OCI-LY1 (cell line): Measurements from ENCODE around the gene PREX1.

Experiments used
- H2AFZ ChIP-seq: fragments of 200-600 bp; sonication (generic), shearing (Covaris generic); 2 replicates; pipeline ENCODE4 v1.6.0; 2014; ENCODE audit warnings: antibody characterized with exemption, mild to moderate bottlenecking, low read length
- H3F3A ChIP-seq: fragments of 200-600 bp; sonication (generic), shearing (Covaris generic); 2 replicates; pipeline ENCODE4 v1.6.0; 2014; ENCODE audit warnings: mild to moderate bottlenecking, antibody characterized with exemption, low read length, moderate library complexity; ENCODE audit not compliant: insufficient read depth
- H3K27ac ChIP-seq: fragments of 200-600 bp; sonication (generic); 2 replicates; pipeline ENCODE4 v1.5.1; 2014; ENCODE audit warnings: low read length, mixed run types, mild to moderate bottlenecking, low read depth; ENCODE audit not compliant: poor library complexity, severe bottlenecking
- H3K27me3 ChIP-seq: fragments of 200-600 bp; sonication (generic); 2 replicates; pipeline ENCODE4 v1.6.0; 2014; ENCODE audit warnings: antibody characterized with exemption, mild to moderate bottlenecking, low read length, moderate library complexity; ENCODE audit not compliant: insufficient read depth
- H3K36me3 ChIP-seq: fragments of 200-600 bp; sonication (generic); 2 replicates; pipeline ENCODE4 v1.6.1; 2014; ENCODE audit warnings: mild to moderate bottlenecking, antibody characterized with exemption, low read length, moderate library complexity, mixed read lengths; ENCODE audit not compliant: insufficient read depth
- H3K4me1 ChIP-seq: fragments of 200-600 bp; sonication (generic); 2 replicates; pipeline ENCODE4 v1.5.1; 2014; ENCODE audit warnings: mild to moderate bottlenecking, low read length, moderate library complexity; ENCODE audit not compliant: insufficient read depth, severe bottlenecking
- H3K4me2 ChIP-seq: fragments of 200-600 bp; sonication (generic), shearing (Covaris generic); 2 replicates; pipeline ENCODE4 v1.6.1; 2014; ENCODE audit warnings: low read length
- H3K4me3 ChIP-seq: fragments of 200-600 bp; sonication (generic); 2 replicates; pipeline ENCODE4 v1.5.1; 2014; ENCODE audit warnings: low read length, low read depth, mild to moderate bottlenecking, mixed read lengths; ENCODE audit not compliant: poor library complexity, severe bottlenecking
- H3K79me2 ChIP-seq: fragments of 200-600 bp; shearing (Covaris generic); 2 replicates; pipeline ENCODE4 v1.6.1; 2016; ENCODE audit warnings: mixed run types, low read length, mixed read lengths; ENCODE audit not compliant: insufficient read depth
- H3K9ac ChIP-seq: fragments of 200-600 bp; sonication (generic), shearing (Covaris generic); 2 replicates; pipeline ENCODE4 v1.6.1; 2014; ENCODE audit warnings: mild to moderate bottlenecking, low read length, mixed read lengths
- H3K9me2 ChIP-seq: fragments of 200-600 bp; sonication (generic), shearing (Covaris generic); 2 replicates; pipeline ENCODE4 v1.6.1; 2014; ENCODE audit warnings: low read depth, mild to moderate bottlenecking, low read length, mixed read lengths
- H3K9me3 ChIP-seq: fragments of 200-600 bp; shearing (Covaris generic); 2 replicates; pipeline ENCODE4 v1.6.1; 2014; ENCODE audit warnings: low read length, mixed read lengths
- H4K20me1 ChIP-seq: fragments of 200-600 bp; sonication (generic), shearing (Covaris generic); 2 replicates; pipeline ENCODE4 v1.6.0; 2016; ENCODE audit warnings: mild to moderate bottlenecking, low read length; ENCODE audit not compliant: insufficient read depth
- EZH2 ChIP-seq: fragments of 200-600 bp; sonication (generic), shearing (Covaris generic); IDR thresholded peaks from 2 replicates; pipeline ENCODE4 v1.8.0; 2017; ENCODE audit warnings: borderline replicate concordance, mixed run types, mild to moderate bottlenecking, antibody characterized with exemption, low read length, moderate library complexity, mixed read lengths
- TF ChIP-seq, protein P1 (sequence below): fragments of 200-600 bp; sonication (generic), shearing (Covaris generic); IDR thresholded peaks from 2 replicates; pipeline ENCODE4 v1.5.1; 2017; ENCODE audit warnings: mild to moderate bottlenecking, antibody characterized with exemption, low read length, moderate library complexity, mixed read lengths

The PREX1 gene

DNA sequence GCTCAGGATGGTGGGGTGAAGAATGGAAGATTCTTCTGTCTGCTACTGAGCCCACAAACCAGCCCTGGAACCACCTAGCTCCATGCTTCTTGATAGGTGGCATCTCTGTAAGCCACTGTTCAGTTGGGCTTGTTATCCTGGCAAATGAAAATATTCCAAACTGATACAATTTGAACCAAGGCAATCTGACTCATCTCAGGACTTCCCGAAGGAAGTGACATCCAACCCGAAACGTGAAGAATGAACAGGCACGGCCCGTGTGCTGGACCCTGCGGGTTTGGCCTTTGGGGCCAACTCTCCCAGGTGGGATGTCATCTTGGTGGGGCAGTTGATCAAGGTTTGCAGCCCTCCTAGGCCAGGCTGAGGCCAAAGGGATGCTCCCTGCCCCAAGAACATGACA is 160.3 kb downstream of the PREX1 start:
- Histone ChIP-seq H3K9me2 (no peaks in the 10 kb centered on the region), H2AFZ (no peak overlapping the region), H3K27ac (no peak overlapping the region), H3K27me3 (peaks cover 7% of the 10 kb centered on the region; the same call in 1 of the 2 replicates), H4K20me1 (no peaks in the 10 kb centered on the region), H3K4me3 (no peak overlapping the region), H3F3A (no peaks in the 10 kb centered on the region), H3K4me2 (no peak overlapping the region), H3K4me1 (no peaks in the 10 kb centered on the region), H3K9ac (no peak overlapping the region), H3K36me3 (no peaks in the 10 kb centered on the region), H3K79me2 (no peaks in the 10 kb centered on the region), H3K9me3 (no peaks in the 10 kb centered on the region)
- TF ChIP-seq, protein P1, sequence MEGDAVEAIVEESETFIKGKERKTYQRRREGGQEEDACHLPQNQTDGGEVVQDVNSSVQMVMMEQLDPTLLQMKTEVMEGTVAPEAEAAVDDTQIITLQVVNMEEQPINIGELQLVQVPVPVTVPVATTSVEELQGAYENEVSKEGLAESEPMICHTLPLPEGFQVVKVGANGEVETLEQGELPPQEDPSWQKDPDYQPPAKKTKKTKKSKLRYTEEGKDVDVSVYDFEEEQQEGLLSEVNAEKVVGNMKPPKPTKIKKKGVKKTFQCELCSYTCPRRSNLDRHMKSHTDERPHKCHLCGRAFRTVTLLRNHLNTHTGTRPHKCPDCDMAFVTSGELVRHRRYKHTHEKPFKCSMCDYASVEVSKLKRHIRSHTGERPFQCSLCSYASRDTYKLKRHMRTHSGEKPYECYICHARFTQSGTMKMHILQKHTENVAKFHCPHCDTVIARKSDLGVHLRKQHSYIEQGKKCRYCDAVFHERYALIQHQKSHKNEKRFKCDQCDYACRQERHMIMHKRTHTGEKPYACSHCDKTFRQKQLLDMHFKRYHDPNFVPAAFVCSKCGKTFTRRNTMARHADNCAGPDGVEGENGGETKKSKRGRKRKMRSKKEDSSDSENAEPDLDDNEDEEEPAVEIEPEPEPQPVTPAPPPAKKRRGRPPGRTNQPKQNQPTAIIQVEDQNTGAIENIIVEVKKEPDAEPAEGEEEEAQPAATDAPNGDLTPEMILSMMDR, result no peak
- no peak for TF ChIP-seq EZH2

DNA sequence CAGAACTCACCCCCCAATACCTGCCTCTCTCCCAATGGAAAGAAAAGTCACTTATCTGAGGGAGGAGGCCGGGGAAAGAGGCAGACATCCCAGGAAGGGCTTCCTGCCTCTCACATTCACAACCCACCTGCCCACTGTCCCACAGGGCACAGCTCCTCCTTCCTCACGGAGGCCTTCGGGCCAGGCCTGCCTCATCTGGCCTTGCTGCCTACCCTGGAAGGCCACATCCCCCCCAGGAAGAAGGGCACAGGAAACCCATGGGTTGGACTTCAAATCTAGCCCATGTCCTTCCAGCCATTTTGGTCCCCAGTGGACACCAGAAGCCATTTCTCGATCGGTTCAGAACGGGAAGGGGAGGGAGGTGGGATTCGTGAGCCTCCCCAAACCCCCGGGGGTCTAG is 162.0 kb downstream of the PREX1 start:
- H3F3A ChIP-seq, result no peaks in the 10 kb centered on the region
- H3K27ac ChIP-seq, result no peak overlapping the region
- H3K4me3 ChIP-seq, result no peak overlapping the region
- no peaks in the 10 kb centered on the region for H4K20me1 ChIP-seq
- H2AFZ ChIP-seq, result no peak overlapping the region
- no peaks in the 10 kb centered on the region for H3K79me2 ChIP-seq
- no peak overlapping the region for H3K9ac ChIP-seq
- H3K9me2 ChIP-seq, result no peaks in the 10 kb centered on the region
- H3K4me2 ChIP-seq, result no peak overlapping the region
- no peaks in the 10 kb centered on the region for H3K9me3 ChIP-seq
- no peaks in the 10 kb centered on the region for H3K36me3 ChIP-seq
- TF ChIP-seq, protein P1, result no peak
- no peak for TF ChIP-seq EZH2
- H3K27me3 ChIP-seq, result peaks cover 7% of the 10 kb centered on the region; the same call in 1 of the 2 replicates
- H3K4me1 ChIP-seq, result no peaks in the 10 kb centered on the region

DNA sequence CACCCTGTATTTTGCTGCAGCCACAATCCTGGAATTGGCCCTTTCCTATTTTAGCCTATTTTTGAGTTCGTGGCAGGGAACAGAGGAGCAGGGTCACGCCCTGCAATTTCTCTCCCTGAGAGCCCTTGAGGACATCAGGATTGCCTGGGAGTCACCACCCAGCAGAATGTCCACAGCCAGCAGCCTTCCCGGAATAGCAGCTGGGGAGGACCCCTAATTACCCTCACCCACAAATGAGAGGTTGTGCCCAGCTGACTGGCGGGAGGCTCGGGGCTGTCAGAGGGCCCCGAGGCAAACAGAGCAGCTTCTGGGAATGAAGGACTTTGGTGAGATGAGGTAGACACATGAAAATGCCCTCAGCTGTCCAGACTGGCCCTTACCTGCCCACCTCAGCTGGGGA is 165.1 kb downstream of the PREX1 start:
- no peaks in the 10 kb centered on the region for H3K9me2 ChIP-seq
- no peak overlapping the region for H3K27ac ChIP-seq
- H3F3A ChIP-seq, result no peaks in the 10 kb centered on the region
- H3K9ac ChIP-seq, result no peak overlapping the region
- no peak overlapping the region for H2AFZ ChIP-seq
- H3K36me3 ChIP-seq, result no peaks in the 10 kb centered on the region
- TF ChIP-seq, protein P1, result no peak
- TF ChIP-seq EZH2, result no peak
- H3K27me3 ChIP-seq, result peaks cover 13% of the 10 kb centered on the region
- H4K20me1 ChIP-seq, result no peaks in the 10 kb centered on the region
- H3K4me2 ChIP-seq, result no peak overlapping the region
- no peaks in the 10 kb centered on the region for H3K9me3 ChIP-seq
- H3K4me1 ChIP-seq, result no peaks in the 10 kb centered on the region
- H3K79me2 ChIP-seq, result no peaks in the 10 kb centered on the region
- H3K4me3 ChIP-seq, result no peak overlapping the region
